Cardiac atrium fibroblast (primary cell): Measurements from ENCODE around the gene B9D2. TPM values are rescaled to one million over a fixed set of nuclear protein-coding genes. Genes with fewer than 3 reads are reported as not detected.

ENCODE experiments used
- total RNA-seq: library from RNA; depleted of rRNA; stranded (reverse); fragments of >200 nt; gene quantifications from 2 replicates; pipeline ENCODE4 v1.2.3, GENCODE V29; 2015

Gene B9D2, protein sequence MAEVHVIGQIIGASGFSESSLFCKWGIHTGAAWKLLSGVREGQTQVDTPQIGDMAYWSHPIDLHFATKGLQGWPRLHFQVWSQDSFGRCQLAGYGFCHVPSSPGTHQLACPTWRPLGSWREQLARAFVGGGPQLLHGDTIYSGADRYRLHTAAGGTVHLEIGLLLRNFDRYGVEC
- total RNA-seq = 2.9 and 3.7 TPM in 2 replicates

GRCh38 chr19:41363753-41364523, at the start of gene B9D2:
Gene B9D2, minus strand, starts transcription at chr19:41364149. Its CDS starts 630 bp downstream, at chr19:41363519.

GRCh38 chr19:41397086-41398049, 33.4 kb upstream of the B9D2 start, which contains the start of the genes BCKDHA and EXOSC5:
Gene BCKDHA, plus strand, starts transcription at chr19:41397818. Its CDS starts 10 bp downstream, at chr19:41397828.
Gene EXOSC5, minus strand, starts transcription at chr19:41397359. Its CDS starts 31 bp downstream, at chr19:41397328.

GRCh38 chr19:41376241-41376997, 12.5 kb upstream of the B9D2 start, which contains the start of gene TMEM91:
Gene TMEM91, plus strand, starts transcription at chr19:41376533. Its CDS starts 1,777 bp downstream, at chr19:41378310.

DNA sequence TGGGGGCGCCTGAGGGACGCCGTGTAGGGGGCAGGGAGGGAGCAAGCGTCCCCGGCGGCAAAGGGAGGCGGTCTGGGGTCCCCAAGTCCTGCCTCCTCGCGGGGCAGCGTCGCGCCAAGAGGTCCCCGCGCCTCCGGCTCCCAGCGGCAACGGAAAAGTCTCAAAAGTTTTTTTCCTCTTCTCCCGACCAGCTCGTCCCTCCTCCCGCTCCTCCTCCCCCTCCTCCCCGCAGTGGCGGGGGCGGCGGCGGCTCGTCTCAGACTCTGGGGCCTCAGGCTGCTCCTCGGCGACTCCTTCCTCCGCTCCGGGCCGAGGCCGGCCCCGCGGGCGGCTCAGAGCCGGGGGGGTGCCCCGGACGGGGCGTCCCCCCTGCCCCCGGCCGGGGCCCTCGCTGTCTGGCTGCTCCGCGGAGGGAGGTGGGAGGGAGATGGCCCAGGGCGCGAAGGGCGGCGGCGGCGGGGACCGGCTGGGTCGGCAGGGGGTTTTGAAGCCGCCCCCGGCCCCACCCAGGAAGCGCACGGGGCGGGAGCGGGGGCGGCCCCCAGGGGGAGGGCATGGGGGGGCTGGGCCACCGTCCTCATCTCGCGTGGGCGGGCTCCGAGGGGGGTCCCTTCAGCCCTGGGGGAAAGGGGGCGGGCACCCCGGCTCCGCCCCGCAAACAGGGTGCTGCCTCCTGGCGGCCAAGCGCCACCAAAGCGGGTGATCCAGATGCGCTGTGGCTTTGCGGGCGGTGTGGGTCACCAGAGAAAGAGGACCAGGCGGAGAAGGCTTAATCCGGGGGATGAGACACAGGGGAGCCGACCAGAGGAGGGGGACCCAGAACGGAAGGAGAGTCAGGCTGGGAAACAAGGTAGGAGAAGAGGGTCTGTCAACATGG, 10.2 kb downstream of the B9D2 start, which contains the start of gene TGFB1:
TGFB1 (minus strand) TSS at position 457 of the 877 bp plus-strand sequence. CDS start 878 bp downstream, outside the sequence.

DNA sequence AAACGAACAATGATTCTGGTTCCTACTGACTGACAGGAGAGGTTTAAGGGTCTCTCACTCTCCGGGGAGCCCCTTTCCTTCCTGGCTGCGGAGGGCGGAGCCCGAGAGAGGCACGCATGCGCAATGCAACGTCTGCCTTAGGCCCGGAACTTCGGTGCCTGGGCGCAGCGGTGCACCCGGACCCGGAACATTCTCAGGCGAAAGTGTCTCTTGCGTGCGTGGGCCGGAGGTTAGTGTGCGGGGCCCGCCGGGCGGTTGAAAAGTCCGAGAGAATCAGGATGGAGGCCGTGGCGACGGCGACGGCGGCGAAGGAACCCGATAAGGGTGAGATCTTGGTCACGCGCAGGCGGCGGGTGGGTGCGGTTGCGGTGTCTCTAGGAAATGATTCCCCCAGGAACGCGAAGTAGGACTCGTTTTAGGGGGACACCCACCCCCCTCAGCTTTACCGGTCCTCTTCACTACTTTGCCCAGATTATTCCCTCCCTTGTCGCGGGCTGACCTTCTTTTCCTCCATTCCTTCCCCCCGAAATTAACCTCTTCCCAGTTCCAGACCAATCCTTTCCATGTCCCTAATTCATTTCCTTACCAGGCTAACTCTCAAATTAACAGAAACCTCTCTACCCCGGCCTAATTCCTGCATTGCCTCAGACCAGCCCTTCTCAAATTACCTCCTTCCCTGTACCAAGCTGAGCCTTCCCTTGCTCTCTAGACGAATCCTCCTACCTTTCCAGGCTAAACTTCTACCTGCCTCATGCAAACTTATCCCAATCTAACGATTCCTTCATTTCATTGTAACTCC, 53.7 kb downstream of the B9D2 start, which contains the start of gene CCDC97:
CCDC97 (plus strand) TSS at position 140 of the 799 bp plus-strand sequence; CDS start at position 279, 139 bp downstream.

Other genes with a start within 250 kb of the B9D2 start
- gene CYP2F1, start 249.7 kb downstream of the B9D2 start, total RNA-seq = not detected in 2 replicates
- gene CYP2S1, start 170.9 kb downstream of the B9D2 start, total RNA-seq = 0.65 TPM in 1 of 2 replicates, not detected in the other
- gene AXL, start 144.9 kb downstream of the B9D2 start, total RNA-seq = 141 and 148 TPM in 2 replicates
- 102 and 107 TPM in 2 replicates for gene HNRNPUL1, start 99.8 kb downstream of the B9D2 start, total RNA-seq
- 6.5 and 8.7 TPM in 2 replicates for gene CCDC97, start 54.0 kb downstream of the B9D2 start, total RNA-seq
- gene TGFB1, start 10.2 kb downstream of the B9D2 start, total RNA-seq = 24.7 and 38.9 TPM in 2 replicates
- 10.2 and 16.6 TPM in 2 replicates for gene TMEM91, start 12.4 kb upstream of the B9D2 start, total RNA-seq
- 17.7 and 31.6 TPM in 2 replicates for gene EXOSC5, start 33.2 kb upstream of the B9D2 start, total RNA-seq
- 34.8 and 47.7 TPM in 2 replicates for gene BCKDHA, start 33.7 kb upstream of the B9D2 start, total RNA-seq
- 1.8 and 7.6 TPM in 2 replicates for gene B3GNT8, start 63.2 kb upstream of the B9D2 start, total RNA-seq
- gene DMAC2, start 75.8 kb upstream of the B9D2 start, total RNA-seq = 31.8 and 46.6 TPM in 2 replicates
- not detected in 2 replicates for gene ERICH4, start 79.0 kb upstream of the B9D2 start, total RNA-seq
- gene CEACAM21, start 212.0 kb upstream of the B9D2 start, total RNA-seq = not detected in 2 replicates